ENCODE measurements around the gene GPR62. TPM values are rescaled to one million over a fixed set of nuclear protein-coding genes. Genes with fewer than 3 reads are reported as not detected.
A peak's percentile ranks its signal among the peaks of the same experiment; 100 is the strongest.

GPR62 gene
- total and polyA plus RNA-seq, 9 of the 15 experiments (the other 6 are each of a cell fraction or from before 2014, with no cell fraction given), result not detected

DNA sequence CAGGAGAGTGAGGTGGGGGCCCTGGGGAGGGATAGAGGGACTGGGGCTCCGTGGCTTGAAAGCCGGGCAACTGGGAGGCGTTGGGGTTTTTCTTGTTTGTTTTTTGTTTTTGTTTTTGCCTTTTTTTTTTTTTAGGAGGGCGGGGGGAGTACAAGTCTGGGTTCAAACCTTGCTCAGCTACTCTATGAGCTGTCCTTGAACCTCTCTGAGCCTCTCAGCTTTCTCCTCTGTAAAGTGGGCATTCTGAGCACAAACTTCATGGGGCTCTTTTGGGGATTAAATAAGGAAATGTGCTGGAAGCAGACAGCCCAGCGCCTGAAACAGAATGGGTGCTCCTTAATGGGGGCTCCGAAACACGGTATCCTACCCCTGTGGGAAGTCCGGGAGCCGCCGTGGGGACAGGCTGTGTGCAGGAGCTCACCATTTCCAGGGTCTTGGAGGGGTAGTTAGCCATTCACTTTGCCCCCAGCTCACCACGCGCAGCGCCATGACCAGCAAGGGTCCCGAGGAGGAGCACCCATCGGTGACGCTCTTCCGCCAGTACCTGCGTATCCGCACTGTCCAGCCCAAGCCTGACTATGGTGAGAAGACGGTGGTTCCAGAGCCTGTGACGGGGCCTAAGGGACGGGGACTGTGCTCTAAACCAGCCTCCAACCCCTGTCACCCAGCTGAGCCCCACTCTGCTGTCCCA is 28.5 kb downstream of the GPR62 start (continued):
- TF ChIP-seq, protein P1, sequence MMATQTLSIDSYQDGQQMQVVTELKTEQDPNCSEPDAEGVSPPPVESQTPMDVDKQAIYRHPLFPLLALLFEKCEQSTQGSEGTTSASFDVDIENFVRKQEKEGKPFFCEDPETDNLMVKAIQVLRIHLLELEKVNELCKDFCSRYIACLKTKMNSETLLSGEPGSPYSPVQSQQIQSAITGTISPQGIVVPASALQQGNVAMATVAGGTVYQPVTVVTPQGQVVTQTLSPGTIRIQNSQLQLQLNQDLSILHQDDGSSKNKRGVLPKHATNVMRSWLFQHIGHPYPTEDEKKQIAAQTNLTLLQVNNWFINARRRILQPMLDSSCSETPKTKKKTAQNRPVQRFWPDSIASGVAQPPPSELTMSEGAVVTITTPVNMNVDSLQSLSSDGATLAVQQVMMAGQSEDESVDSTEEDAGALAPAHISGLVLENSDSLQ (IDR thresholded peaks at IDR 0.05), result no peak
- TF ChIP-seq, protein P2, sequence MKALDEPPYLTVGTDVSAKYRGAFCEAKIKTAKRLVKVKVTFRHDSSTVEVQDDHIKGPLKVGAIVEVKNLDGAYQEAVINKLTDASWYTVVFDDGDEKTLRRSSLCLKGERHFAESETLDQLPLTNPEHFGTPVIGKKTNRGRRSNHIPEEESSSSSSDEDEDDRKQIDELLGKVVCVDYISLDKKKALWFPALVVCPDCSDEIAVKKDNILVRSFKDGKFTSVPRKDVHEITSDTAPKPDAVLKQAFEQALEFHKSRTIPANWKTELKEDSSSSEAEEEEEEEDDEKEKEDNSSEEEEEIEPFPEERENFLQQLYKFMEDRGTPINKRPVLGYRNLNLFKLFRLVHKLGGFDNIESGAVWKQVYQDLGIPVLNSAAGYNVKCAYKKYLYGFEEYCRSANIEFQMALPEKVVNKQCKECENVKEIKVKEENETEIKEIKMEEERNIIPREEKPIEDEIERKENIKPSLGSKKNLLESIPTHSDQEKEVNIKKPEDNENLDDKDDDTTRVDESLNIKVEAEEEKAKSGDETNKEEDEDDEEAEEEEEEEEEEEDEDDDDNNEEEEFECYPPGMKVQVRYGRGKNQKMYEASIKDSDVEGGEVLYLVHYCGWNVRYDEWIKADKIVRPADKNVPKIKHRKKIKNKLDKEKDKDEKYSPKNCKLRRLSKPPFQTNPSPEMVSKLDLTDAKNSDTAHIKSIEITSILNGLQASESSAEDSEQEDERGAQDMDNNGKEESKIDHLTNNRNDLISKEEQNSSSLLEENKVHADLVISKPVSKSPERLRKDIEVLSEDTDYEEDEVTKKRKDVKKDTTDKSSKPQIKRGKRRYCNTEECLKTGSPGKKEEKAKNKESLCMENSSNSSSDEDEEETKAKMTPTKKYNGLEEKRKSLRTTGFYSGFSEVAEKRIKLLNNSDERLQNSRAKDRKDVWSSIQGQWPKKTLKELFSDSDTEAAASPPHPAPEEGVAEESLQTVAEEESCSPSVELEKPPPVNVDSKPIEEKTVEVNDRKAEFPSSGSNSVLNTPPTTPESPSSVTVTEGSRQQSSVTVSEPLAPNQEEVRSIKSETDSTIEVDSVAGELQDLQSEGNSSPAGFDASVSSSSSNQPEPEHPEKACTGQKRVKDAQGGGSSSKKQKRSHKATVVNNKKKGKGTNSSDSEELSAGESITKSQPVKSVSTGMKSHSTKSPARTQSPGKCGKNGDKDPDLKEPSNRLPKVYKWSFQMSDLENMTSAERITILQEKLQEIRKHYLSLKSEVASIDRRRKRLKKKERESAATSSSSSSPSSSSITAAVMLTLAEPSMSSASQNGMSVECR (CRISPR knock-in tag; IDR thresholded peaks at IDR 0.05), result no peak
- TF ChIP-seq MCM7 (IDR thresholded peaks at IDR 0.05), result no peak
- TF ChIP-seq ETV6 (IDR thresholded peaks at IDR 0.05; ENCODE audit: borderline replicate concordance in 1 of 2, low read depth in 2 of 2, low read length in 1 of 2), result no peak
- no peak for TF ChIP-seq ETV6 (CRISPR knock-in tag; IDR thresholded peaks at IDR 0.05; ENCODE audit: borderline replicate concordance)
- TF ChIP-seq FOXA3 (CRISPR knock-in tag; conservative IDR thresholded peaks at IDR 0.05 in 1 of 2, IDR thresholded peaks at IDR 0.05 in 1 of 2), result no peak
- TF ChIP-seq YY1 (IDR thresholded peaks at IDR 0.05; ENCODE audit: borderline replicate concordance in 1 of 3, control insufficient read depth in 1 of 3, extremely low read depth in 1 of 3, insufficient read depth in 3 of 3, insufficient read length in 1 of 3, insufficient replicate concordance in 2 of 3, low read depth in 1 of 3, low read length in 2 of 3), result peak in 2 of 3 experiments; percentile 30 to 62
- TF ChIP-seq, protein P3, sequence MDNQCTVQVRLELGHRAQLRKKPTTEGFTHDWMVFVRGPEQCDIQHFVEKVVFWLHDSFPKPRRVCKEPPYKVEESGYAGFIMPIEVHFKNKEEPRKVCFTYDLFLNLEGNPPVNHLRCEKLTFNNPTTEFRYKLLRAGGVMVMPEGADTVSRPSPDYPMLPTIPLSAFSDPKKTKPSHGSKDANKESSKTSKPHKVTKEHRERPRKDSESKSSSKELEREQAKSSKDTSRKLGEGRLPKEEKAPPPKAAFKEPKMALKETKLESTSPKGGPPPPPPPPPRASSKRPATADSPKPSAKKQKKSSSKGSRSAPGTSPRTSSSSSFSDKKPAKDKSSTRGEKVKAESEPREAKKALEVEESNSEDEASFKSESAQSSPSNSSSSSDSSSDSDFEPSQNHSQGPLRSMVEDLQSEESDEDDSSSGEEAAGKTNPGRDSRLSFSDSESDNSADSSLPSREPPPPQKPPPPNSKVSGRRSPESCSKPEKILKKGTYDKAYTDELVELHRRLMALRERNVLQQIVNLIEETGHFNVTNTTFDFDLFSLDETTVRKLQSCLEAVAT (IDR thresholded peaks at IDR 0.05), result peak; percentile 59 to 67; a peak in 2 of 4 replicates
- TF ChIP-seq SMARCA4 (IDR thresholded peaks at IDR 0.05), result 0 out of 2 replicates have a peak, but pooled peaks have one; percentile 21
- TF ChIP-seq MTA2 (IDR thresholded peaks at IDR 0.05; ENCODE audit: low read depth), result 0 out of 2 replicates have a peak, but pooled peaks have one; percentile 10
- TF ChIP-seq POLR2AphosphoS5 (IDR thresholded peaks at IDR 0.05; ENCODE audit: control insufficient read depth, insufficient read depth, low read depth, low read length), result peak; percentile 3; the same call in 1 of the 2 replicates
- TF ChIP-seq ZBTB17 (CRISPR knock-in tag; IDR thresholded peaks at IDR 0.05), result no peak
- TF ChIP-seq ZNF717 (CRISPR knock-in tag; IDR thresholded peaks at IDR 0.05), result no peak
- TF ChIP-seq, protein P4, sequence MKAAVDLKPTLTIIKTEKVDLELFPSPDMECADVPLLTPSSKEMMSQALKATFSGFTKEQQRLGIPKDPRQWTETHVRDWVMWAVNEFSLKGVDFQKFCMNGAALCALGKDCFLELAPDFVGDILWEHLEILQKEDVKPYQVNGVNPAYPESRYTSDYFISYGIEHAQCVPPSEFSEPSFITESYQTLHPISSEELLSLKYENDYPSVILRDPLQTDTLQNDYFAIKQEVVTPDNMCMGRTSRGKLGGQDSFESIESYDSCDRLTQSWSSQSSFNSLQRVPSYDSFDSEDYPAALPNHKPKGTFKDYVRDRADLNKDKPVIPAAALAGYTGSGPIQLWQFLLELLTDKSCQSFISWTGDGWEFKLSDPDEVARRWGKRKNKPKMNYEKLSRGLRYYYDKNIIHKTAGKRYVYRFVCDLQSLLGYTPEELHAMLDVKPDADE (conservative IDR thresholded peaks at IDR 0.05; ENCODE audit: control insufficient read depth, low read depth, low read length), result no peak
- TF ChIP-seq ZNF589 (CRISPR knock-in tag; IDR thresholded peaks at IDR 0.05; ENCODE audit: low read depth), result no peak
- 0 out of 2 replicates have a peak, but pooled peaks have one; percentile 26 for TF ChIP-seq LARP7 (IDR thresholded peaks at IDR 0.05)
- peak; percentile 65; the same call in 1 of the 2 replicates for TF ChIP-seq TAF7 (tag; IDR thresholded peaks at IDR 0.05)
- TF ChIP-seq ADNP (tag; IDR thresholded peaks at IDR 0.05), result no peak
- peak; percentile 57 for TF ChIP-seq ZNF384 (IDR thresholded peaks at IDR 0.05; ENCODE audit: low read depth, low read length)
- no peak for TF ChIP-seq SMAD2 (IDR thresholded peaks at IDR 0.05; ENCODE audit: low read depth, low read length)

Measured in K562 (cell line).